ENCODE results near the gene LRSAM1. TPM values are rescaled to one million over a fixed set of nuclear protein-coding genes. Genes with fewer than 3 reads are reported as not detected.

LRSAM1 gene
- total RNA-seq, 2 experiments from 2014 or later, result 20.8 to 32.2 TPM

DNA sequence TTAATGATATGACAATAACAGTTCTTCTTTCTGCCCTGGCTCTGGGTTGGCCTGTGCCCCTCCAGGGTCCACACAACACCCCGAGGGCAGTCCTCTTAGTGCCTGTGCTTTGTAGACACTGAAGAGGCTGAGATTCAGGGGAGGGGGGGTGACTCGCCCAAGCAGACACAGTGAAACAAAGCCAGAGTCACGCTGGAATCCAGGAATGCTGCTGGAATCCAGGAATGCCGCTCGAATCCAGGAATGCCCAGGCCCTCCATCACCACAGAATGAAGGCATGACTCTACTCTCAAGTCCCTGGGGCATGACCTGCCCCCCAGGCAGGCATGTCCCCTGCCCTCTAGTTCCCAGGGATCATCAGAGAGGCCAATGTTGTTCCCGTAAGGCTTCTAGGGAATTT is 73.1 kb downstream of the LRSAM1 start:
- Histone ChIP-seq H3K4me1 (ENCODE audit: insufficient read depth, low read length, poor library complexity, severe bottlenecking) (no peaks in the 10 kb centered on the region), H3K9me2 (ENCODE audit: insufficient read depth, low read length) (no peaks in the 10 kb centered on the region), H3K27ac (ENCODE audit: low read depth, low read length, poor library complexity, severe bottlenecking) (no peak overlapping the region), H4K20me1 (ENCODE audit: insufficient read depth, low read length) (no peaks in the 10 kb centered on the region), H2AFZ (ENCODE audit: low read length) (no peak overlapping the region), H3K4me2 (ENCODE audit: low read length) (no peak overlapping the region), H3K79me2 (ENCODE audit: insufficient read depth, low read depth, low read length) (no peaks in the 10 kb centered on the region), H3K36me3 (ENCODE audit: insufficient read depth, low read length) (no peaks in the 10 kb centered on the region), H3K4me3 (ENCODE audit: low read depth, low read length, poor library complexity, severe bottlenecking) (no peak overlapping the region), H3K9me3 (ENCODE audit: low read length) (peaks cover 17% of the 10 kb centered on the region; the same call in 1 of the 2 replicates)
- no TSS peak for BruUV-seq (replicated peaks)
- intact Hi-C loops (cut with micrococcal nuclease; ENCODE audit: unreplicated experiment), result no loop called here
- ChIA-PET CTCF (ENCODE audit: unreplicated experiment) (no interaction called here), POLR2A (no interaction called here)
- no peak for DNase-seq (ENCODE audit: low spot score)
- no peak for TF ChIP-seq EZH2phosphoT487 (IDR thresholded peaks at IDR 0.05; ENCODE audit: borderline replicate concordance, low read depth, low read length)
- TF ChIP-seq, protein P1, sequence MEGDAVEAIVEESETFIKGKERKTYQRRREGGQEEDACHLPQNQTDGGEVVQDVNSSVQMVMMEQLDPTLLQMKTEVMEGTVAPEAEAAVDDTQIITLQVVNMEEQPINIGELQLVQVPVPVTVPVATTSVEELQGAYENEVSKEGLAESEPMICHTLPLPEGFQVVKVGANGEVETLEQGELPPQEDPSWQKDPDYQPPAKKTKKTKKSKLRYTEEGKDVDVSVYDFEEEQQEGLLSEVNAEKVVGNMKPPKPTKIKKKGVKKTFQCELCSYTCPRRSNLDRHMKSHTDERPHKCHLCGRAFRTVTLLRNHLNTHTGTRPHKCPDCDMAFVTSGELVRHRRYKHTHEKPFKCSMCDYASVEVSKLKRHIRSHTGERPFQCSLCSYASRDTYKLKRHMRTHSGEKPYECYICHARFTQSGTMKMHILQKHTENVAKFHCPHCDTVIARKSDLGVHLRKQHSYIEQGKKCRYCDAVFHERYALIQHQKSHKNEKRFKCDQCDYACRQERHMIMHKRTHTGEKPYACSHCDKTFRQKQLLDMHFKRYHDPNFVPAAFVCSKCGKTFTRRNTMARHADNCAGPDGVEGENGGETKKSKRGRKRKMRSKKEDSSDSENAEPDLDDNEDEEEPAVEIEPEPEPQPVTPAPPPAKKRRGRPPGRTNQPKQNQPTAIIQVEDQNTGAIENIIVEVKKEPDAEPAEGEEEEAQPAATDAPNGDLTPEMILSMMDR (conservative IDR thresholded peaks at IDR 0.05; ENCODE audit: low read length), result no peak

DNA sequence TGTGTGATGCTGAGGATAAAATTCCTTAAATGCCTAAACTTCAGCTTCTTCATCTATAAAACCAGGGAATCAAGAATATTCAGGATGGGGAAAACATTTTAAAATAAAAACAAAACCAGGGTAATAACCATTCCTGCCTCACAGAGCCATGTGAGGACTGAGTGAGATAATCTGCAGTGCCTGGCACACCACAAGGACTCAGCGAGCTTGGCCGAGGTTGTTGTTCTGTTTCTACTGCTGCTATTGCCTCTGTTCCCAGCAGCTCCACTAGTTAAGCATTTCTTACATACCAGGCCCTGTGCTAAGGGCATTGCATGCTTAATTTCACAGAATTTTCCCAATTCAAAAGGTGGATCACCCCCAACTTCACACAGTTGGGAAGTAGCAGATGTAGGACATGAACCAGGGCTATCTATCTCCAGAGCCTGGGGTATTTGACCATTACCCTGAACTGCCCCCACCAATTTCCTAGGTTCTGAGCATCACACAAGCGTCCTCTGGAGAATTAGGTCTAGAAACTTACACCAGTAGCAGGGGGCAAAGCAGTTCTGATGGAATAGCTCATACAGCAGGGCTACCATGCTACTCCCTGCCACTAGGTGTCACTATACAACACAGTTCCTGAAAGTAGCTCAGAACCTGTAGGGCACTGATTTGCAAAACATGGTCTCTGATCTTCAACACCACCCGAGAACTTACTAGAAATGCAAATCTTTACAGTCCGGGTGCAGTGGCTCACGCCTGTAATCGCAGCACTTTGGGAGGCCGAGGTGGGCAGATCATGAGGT is 74.3 kb downstream of the LRSAM1 start:
- H3K4me2 ChIP-seq (ENCODE audit: low read length), result no peak overlapping the region
- ChIA-PET CTCF (ENCODE audit: unreplicated experiment) (no interaction called here), POLR2A (interaction anchor here (0.5 kb wide), 1 partner anchor 1426 kb away, joined by 4 read pairs; no protein-coding TSS in a partner anchor)
- no TSS peak for BruUV-seq (replicated peaks)
- DNase-seq (ENCODE audit: low spot score), result peak; percentile 43
- no peaks in the 10 kb centered on the region for H4K20me1 ChIP-seq (ENCODE audit: insufficient read depth, low read length)
- no peak overlapping the region for H2AFZ ChIP-seq (ENCODE audit: low read length)
- no peak overlapping the region for H3K27ac ChIP-seq (ENCODE audit: low read depth, low read length, poor library complexity, severe bottlenecking)
- no peaks in the 10 kb centered on the region for H3K79me2 ChIP-seq (ENCODE audit: insufficient read depth, low read depth, low read length)
- no peak overlapping the region for H3K4me3 ChIP-seq (ENCODE audit: low read depth, low read length, poor library complexity, severe bottlenecking)
- no peaks in the 10 kb centered on the region for H3K4me1 ChIP-seq (ENCODE audit: insufficient read depth, low read length, poor library complexity, severe bottlenecking)
- H3K9me3 ChIP-seq (ENCODE audit: low read length), result peaks cover 17% of the 10 kb centered on the region; the same call in 1 of the 2 replicates
- intact Hi-C loops (cut with micrococcal nuclease; ENCODE audit: unreplicated experiment), result no loop called here
- TF ChIP-seq, protein P1 (conservative IDR thresholded peaks at IDR 0.05; ENCODE audit: low read length), result peak; percentile 74
- no peak for TF ChIP-seq EZH2phosphoT487 (IDR thresholded peaks at IDR 0.05; ENCODE audit: borderline replicate concordance, low read depth, low read length)
- no peaks in the 10 kb centered on the region for H3K36me3 ChIP-seq (ENCODE audit: insufficient read depth, low read length)
- no peaks in the 10 kb centered on the region for H3K9me2 ChIP-seq (ENCODE audit: insufficient read depth, low read length)
